GM19035 (cell line): Measurements from ENCODE around the gene NKX1-2.
A peak's percentile ranks its signal among the peaks of the same experiment; 100 is the strongest.
"Not testable (repeated sequence)": the region's sequence is repeated elsewhere in the genome, so short reads cannot be mapped to it uniquely, and the experiment has no call there.

Experiments used
- ATAC-seq: cut with Tn5 transposase; IDR thresholded peaks from one replicate; pipeline ENCODE4 v1.9.1; 2021; ENCODE audit not compliant: unreplicated experiment

NKX1-2 gene

DNA sequence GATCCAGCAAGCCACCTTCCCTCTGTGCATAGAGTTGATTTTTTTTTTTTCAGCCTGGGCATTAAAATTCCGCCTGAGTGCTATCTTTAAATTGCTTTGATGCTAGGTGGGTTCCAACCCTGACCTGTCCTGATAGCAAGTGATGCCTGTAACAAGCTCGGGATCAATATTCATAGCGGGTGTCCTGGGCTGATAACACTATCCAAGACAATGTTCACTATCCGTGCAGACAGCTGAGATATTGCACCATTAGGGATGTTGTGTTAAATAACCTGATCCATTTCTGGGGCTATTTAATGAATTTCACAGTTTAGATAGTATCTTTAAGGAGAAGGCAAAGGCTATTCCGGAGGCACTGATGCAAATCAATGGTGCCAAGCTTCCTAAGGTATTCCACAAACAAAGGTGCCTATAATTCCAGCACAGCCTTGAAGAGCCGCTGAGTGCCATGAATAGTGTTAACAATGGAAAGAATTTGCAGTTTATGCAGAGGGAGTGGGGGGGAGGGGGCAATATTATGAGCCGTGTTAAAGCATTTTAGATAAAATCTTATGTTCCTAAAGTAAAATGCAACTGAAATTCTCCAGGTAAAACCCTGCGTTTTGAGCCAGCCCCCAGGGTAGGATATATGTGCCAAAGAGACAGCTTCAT is 4.2 kb upstream of the NKX1-2 start:
- ATAC-seq: no peak

DNA sequence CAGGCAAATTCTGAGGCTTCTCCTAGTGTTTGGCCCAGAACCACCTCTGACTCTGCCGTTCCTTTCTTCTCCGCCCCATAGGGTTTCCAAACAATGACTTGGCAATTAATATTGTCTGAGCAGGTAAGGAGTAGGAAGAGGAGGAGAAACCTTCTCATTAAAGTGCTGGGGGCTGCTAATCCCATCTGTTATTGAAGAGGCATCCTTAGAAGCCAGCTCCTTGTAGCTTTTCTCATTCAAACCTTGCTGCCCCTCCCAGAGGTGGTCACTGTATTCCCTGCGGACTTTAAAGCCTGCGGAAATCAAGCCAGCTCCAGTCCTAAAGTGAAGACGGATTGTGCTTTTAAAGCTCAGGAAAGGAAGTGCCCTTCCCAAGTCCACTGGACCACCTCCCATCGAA is 1.4 kb upstream of the NKX1-2 start:
- no peak for ATAC-seq

DNA sequence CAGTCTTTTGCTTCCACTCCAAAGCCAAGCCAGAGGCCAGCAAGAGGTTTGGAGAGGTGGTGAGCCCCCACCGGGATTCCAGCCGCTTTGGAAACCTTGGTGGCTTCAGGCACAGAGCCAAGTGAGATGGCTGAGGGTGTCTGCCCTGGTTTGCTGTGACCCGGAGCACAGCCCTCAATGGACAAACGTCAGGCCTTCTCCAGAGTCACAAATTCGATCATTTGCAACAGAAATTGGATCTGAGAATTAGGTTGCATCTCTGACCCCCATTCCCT is 885 bp upstream of the NKX1-2 start:
- ATAC-seq: no peak

DNA sequence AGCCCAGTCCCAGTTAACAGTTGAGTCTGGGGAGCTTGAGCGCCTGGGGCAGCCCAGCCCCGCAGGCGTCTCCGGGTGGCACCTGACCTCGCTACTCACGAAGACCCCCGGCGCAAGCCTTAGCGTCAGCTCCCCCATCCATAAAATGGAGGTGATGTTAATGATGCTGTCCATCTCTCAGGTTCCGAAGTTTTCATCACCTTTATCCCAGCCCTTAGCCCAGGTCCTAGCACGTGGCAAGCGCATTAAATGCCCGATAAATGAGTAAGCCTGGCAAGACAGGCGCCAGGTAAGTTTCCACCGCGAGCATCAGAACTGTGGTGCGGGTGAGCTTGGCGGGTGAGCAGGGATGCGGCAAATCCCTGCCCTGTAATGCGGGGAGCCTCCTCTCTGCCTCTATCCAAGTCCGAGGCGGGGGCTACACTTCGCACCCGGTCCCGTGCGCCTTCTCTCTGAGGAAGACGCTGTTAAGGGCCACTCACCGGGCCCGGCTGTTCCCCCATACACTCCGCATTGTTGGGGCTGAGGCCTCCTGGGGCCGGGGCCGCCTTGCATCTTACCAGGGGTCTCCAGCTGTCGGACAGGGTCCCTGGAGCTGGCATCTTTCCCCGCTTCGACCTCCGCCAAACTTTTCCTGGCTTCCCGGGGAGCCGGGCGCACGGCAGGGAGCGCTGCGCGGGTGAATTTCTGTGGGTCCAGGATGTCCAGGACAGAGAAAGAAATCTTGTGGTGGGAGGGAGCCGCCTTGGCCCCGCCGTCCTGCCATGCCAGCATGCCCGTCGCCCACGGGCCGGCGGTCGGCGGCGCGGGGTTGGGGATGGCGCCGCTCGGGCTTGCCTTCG is 444 bp downstream of the NKX1-2 start:
- no peak for ATAC-seq

DNA sequence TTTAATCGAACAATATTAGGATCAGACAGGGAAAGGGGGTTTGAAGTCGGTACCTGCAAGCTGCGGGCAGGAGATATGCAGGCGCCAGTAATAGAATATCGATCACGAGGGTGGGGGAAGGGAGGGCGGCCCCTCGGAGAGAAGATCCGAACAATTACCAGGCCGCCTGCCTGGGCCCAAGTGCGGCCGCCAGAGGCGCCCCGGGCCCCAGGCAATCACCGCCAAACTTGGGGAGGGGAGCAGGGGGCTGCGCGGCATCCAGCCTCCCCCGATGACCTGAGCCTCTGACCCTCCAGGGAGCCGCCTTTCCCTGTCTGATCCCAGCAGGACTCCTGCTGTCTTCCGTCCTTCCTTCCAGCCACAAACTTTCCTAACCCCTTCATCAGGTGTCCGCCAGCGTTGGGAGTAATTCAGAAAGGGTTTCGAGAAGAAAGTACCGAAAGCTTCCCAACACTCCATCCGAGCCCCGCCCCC is 1.1 kb downstream of the NKX1-2 start:
- no peak for ATAC-seq

DNA sequence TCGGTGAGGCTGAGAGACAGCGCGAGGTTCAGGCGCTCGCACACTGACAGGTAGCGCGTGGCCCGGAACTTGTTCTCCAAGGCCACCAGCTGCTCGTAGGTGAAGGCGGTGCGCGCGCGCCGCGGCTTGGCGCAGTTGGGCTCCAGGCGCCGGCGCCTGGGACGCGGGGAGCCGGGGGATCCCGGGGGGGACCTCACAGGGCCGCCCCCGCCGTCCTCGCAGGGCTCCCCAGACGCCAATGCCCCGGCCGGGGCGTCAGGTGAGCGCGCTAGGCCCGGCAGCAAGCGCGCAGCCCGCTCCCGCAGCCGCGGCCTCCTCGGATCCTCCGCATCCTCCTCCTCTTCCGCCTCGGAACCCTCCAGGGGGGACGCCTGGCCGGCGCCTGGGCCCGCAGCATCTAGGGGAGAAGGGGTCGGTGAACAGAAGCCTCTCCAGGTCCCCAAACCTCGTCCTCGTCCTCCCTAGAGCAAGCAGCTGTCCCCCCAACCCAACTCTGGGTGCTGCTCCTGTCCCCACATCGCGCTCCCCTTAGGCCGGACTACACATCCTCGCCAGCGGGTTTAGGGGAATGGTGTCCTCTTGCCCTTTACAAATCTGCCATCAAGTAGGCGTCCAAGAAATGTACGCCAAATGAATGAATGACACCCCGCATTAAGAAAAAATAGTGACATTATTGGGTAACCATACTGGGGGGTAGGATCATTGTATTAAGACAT is 1.9 kb downstream of the NKX1-2 start:
- no peak for ATAC-seq

DNA sequence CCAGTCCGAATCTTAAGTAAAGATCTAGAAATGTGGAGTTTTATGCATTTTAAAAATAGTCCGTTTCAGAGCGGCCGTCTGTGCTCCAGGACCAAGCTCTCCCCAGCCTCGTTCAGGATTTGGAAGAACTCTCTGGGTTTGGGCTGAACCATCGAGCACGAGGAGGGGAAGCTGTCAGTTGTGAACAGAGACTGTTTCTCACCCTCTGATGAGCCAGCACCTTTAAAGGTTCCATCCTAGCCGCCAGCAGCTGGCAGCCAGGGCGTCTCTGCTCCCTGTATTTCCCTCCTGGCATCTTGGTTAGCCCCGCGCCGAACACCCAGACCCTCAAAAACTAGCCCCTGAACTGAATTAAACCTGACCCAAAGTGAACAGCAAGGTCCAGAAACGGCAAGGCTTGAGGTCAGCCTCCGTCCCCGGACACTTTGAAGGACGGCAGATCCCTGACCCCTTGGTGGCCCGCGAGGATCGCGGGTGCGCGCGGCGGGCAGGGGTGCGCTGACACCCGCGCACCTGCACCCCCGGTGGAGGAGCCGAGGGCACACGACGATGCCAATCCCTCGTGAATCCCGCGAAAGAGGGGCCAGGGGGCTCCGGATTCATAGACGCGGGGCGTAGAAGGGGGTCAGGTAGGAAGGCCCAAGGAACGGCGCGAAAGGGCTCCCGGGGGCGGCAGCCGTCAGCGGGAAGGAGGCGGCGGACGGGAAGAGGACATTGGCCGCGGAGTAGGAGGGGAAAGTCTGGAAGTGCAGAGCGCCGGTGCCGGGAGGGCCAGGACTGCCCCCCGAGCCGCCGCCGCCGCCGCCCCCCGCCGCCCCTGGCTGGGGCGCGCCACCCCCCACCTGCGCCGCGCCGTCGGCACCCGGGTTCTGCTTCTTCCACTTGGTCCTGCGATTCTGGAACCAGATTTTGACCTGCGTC is 2.7 kb downstream of the NKX1-2 start:
- ATAC-seq: no peak

DNA sequence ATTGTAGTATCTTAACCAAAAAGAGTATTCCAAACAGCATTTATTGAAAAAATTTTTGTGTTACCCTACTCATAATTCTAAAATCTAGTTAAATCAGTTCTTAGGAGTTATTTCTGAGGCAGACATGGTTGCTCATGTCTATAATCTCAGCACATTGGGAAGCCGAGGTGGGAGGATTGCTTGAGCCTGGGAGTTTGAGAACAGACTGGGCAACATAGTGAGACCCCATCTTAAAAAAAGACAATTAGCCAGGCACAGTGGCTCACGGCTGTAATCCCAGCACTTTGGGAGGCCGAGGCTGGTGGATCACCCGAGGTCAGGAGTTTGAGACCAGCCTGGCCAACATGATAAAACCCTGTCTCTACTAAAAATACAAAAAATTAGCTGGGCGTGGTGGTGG is 8.1 kb downstream of the NKX1-2 start:
- not testable (repeated sequence) for ATAC-seq

DNA sequence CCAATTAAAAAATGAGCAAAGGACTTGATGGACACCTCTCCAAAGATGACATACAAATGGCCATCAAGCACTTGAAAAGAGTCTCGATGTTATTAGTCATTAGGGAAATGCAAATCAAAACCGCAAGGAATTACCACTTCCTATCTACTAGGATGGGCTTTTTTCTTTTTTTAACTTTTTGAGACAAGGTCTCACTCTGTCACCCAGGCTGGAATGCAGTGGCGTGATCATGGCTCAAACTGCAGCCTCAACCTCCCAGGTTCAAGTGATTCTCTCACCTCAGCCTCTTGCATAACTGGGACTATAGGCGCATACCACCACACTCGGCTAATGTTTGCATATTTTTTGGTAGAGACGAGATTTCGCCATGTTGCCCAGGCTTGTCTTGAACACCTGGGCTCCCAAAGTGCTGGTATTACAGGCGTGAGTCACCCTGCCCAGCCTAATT is 13.6 kb downstream of the NKX1-2 start:
- peak; percentile 74 for ATAC-seq

DNA sequence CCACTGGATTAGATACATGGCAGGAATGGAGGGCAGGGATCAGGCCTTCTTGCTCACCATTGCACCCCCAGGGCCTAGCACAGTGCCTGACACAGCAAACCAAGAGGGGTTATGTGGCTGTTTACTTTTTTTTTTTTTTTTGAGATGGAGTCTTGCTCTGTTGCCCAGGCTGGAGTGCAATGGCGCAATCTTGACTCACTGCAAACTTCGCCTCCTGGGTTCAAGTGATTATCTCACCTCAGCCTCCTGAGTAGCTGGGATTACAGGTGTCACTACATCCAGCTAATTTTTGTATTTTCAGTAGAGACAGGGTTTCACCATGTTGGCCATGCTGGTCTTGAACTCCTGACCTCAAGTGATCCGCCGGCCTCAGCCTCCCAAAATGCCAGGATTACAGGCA is 14.2 kb downstream of the NKX1-2 start:
- not testable (repeated sequence) for ATAC-seq

DNA sequence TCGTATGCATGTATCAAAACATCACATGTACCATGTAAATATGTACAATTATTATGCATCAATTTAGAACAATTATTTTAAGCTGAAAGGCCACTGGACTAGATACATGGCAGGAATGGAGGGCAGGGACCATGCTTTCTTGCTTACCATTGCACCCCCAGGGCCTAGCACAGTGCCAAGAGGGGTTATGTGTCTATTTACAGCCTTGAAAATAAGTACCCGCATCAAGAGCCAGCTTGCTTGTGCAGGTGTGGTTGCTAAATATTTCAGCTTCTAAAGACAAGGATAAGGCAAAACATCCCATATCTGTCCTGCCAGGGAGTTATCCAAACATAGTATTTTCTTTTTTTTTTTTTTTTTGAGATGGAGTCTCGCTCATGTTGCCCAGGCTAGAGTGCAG is 16.4 kb downstream of the NKX1-2 start:
- ATAC-seq: no peak

DNA sequence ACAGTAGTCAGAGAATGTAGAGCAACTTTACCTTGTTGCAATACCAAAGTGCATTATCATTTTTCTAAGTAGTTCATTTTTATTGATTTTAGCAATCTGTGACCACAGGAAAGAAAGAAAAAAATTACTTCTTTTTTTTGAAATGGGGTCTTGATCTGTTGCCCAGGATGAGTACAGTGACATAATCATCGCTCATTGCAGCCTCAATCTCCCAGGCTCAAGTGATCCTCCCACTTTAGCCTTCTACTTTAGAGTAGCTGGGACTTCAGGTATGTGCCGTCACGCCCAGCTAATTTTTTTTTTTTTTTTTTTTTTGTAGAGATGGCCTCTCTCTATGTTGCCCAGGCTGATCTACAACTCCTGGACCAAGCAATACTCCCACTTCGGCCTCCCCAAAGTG is 19.8 kb downstream of the NKX1-2 start:
- no peak for ATAC-seq

DNA sequence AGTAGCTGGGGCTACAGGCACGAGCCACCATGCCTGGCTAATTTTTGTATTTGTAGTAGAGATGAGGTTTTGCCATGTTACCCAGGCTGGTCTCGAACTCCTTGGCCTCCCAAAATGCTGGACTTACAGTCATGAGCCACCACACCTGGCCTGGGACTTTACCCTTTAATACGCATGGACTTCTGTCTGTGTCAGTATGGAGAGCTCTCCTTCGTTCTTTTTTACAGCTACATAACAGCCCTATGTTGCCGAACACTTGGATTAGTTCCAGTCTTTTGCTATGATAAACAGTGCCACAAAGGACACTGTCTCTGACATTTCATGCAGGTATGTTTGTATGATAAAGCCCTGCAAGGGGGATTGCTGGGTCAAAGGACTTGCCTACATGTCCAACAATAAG is 20.3 kb downstream of the NKX1-2 start:
- ATAC-seq: no peak

DNA sequence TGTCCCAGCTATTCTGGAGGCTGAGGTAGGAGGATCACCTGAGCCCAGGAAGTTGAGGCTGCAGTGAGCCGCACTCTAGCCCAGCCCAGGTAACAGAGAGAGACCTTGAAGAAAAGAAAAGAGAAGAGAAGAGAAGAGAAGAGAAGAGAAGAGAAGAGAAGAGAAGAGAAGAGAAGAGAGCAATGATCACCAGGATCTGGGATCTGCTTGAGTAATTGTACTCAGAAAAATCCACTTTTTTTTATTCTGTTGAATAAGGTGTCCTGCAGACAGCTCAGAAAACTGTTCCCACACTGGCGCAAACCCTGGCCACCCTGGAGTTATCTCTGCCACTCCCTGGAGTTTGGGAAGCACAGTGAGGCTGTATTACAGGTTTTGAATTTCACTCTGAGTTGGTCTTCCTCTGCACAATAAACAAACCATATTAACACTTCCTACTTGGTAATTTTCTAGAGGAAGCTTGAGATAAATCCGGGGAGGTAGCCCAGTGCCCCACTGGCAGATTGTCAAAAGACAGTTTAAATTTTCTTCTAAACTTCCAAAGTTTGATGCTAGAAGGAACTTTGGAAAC is 21.5 kb downstream of the NKX1-2 start:
- no peak for ATAC-seq

DNA sequence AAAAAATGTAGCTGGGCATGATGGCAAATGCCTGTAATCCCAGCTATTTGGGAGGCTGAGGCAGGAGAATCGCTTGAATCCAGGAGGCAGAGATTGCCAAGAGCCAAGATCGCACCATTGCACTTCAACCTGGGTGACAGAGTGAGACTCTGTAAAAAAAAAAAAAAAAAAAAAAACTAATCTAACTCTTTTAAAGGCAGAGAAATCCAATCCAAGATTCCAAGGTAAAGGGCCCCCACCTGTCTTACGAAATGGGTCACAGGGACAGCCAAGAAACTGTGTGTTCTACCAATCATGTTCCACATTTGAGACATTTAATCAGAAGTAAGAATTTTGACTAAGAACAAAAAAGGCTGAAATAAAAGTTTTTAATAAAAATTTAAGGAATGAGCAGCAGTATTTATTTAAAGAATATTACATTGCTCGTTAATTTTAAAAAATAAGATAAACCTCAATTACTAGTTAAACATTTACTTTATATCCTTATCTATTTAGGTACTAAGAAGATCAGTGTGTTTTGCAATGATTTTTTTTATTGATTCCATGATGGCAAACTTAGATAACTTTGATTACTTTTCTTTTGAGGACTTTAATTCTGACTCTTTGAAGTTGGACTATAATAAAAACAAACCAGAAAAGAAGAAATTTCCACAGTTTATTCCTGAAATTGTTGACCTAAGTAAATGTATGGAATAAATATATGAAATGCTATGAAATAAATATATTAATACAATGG is 24.4 kb downstream of the NKX1-2 start:
- ATAC-seq: no peak

DNA sequence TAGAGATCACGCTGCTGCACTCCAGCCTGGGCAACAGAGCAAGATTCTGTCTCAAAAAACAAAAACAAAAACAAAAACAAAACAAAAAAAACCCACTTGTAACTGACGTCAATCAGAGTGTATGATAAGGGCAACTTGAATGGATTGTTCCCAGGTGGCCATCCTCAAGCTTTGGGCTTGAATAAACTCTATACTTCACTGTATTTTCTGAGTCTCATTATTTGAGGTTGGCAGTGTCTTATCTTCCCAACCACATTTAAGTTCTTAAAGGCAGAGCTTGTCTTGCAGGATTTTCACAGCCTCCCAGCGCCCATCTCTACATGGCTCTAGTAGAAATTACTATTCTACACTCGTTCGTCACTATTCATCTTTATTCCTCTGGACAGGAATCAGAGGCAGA is 26.0 kb downstream of the NKX1-2 start:
- ATAC-seq: no peak

DNA sequence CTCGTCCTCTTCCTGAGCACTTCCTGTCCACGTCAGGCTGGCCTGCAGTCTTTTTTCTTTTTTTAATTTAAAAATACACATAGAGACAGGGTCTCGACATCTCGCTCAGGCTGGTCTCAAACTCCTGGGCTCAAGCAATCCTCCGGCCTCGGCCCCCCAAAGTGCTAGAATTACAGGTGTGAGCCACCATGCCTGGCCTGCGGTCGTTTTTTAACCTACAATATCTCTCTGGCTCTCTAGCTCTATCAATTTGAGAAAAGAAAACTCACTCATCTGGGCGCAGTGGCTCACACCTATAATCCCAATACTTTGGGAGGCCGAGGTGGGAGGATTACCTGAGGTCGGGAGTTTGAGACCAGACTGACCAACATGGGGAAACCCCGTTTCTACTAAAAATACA is 27.1 kb downstream of the NKX1-2 start:
- no peak for ATAC-seq

DNA sequence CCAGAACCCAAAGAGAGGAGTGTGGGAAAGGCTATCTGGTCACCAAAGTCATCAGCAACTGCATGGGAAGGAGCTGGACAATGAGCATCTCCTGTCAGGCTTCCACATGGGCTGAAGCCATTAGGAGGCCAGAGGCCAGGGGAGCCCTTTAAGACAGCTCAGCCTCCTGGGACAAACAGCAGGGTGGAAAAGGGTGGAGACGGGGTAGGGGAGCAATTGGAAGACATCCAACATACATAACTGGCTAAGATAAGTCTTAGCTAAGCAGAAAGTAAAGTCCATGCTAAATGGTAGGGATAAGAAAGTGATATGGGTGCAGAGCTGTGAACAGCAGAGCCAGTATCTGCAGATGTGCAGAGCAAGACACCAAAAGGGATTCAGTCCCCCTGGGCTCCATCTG is 29.6 kb downstream of the NKX1-2 start:
- ATAC-seq: no peak

DNA sequence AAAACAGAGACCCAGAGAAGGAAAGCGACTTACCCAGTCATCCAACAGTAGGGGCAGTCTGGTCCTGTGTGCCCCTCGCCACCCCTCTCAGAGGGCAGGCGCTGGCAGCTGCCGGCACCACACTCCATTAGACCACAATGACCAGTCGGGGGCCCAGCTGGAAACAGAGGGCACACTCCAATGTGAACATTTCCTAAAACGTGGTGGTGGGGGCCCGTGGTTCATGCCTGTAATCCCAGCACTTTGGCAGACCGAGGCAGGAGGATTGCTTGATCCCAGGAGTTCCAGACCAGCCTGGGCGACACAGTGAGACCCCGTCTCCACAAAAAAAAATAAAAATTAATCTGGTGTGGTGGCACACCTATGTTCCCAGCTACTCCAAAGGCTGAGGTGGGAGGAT is 30.2 kb downstream of the NKX1-2 start:
- no peak for ATAC-seq
